HepG2 (cell line): ENCODE data around the gene GADD45G. TPM values are rescaled to one million over a fixed set of nuclear protein-coding genes. Genes with fewer than 3 reads are reported as not detected.

Experiments
- ATAC-seq: fragments of 200-7000 bp; cut with Tn5 transposase; 3 replicates; pipeline ENCODE4 v1.9.1; 2020; ENCODE audit warnings: mild to moderate bottlenecking, moderate library complexity
- BruUV-seq: library from RNA; stranded (reverse); fragments of 400-500 nt; replicated peaks from 2 replicates; lab custom pipeline; 2021; lab: Mats Ljungman, UMichigan
- CTCF ChIA-PET: fragments of 300-600 bp; formaldehyde crosslinking; extraction: SDS; loops from one replicate; lab custom pipeline; 2021; ENCODE audit warnings: low total read pairs, inconsistent platforms, low intra/inter-chr PET ratio; lab: Yijun Ruan, JAX
- POLR2A ChIA-PET: fragments of 350-600 bp; sonication (Branson Sonifier 250); formaldehyde crosslinking; loops from one replicate; lab custom pipeline; 2020; ENCODE audit warnings: antibody characterized with exemption, inconsistent platforms; lab: Yijun Ruan, JAX
- DNase-seq: peaks from one replicate; pipeline ENCODE4 v3.0.0-alpha.2; 2015; ENCODE audit warnings: low spot score
- FAIRE-seq: peaks from 3 replicates; lab custom pipeline; 2011; peaks lifted over from hg19 to GRCh38; lab: Jason Lieb, UNC
- H2AFZ ChIP-seq: one replicate; pipeline ENCODE4 v1.6.1; 2011; ENCODE audit warnings: low read length, inconsistent platforms
- H3K27ac ChIP-seq: fragments of 300-600 bp; 3 replicates; pipeline ENCODE4 v1.8.0; 2011; ENCODE audit warnings: mixed run types, mild to moderate bottlenecking, mixed read lengths, low read length, inconsistent platforms; ENCODE audit not compliant: insufficient read depth; ENCODE audit errors: extremely low read length
- H3K27me3 ChIP-seq, 2 experiments: fragments of 200-600 bp in 1 of 2; 2 replicates in 1 of 2; 3 replicates in 1 of 2; pipeline versions ENCODE4 v1.6.0 to v1.8.0; 2011; ENCODE audit warnings: low read length in 2 of 2, mild to moderate bottlenecking in 2 of 2, moderate library complexity in 2 of 2, inconsistent platforms in 1 of 2; ENCODE audit not compliant: insufficient read depth in 2 of 2, control insufficient read depth in 1 of 2
- H3K36me3 ChIP-seq, 2 experiments: fragments of 200-600 bp in 1 of 2; replicated peaks in 1 of 2; 2 replicates in 1 of 2; 3 replicates in 1 of 2; pipeline versions ENCODE4 v1.5.1 to v1.8.0; 2011; ENCODE audit warnings: low read length in 2 of 2, inconsistent platforms in 1 of 2; ENCODE audit not compliant: insufficient read depth in 2 of 2, control insufficient read depth in 1 of 2
- H3K4me1 ChIP-seq: 2 replicates; pipeline ENCODE4 v1.5.1; 2012; ENCODE audit warnings: low read length, inconsistent platforms; ENCODE audit not compliant: insufficient read depth
- H3K4me2 ChIP-seq: 2 replicates; pipeline ENCODE4 v1.6.0; 2011; ENCODE audit warnings: low read depth, low read length, inconsistent platforms
- H3K4me3 ChIP-seq, 3 experiments: fragments of 200-600 bp in 1 of 3; sonication (generic), shearing (Covaris generic) in 1 of 3; replicated peaks in 1 of 3; 2 replicates each; pipeline ENCODE4 v1.5.1; 2011 to 2016; ENCODE audit warnings: low read length in 3 of 3, inconsistent platforms in 2 of 3, low read depth in 2 of 3, mild to moderate bottlenecking in 2 of 3, control low read depth in 1 of 3, mixed read lengths in 1 of 3; ENCODE audit not compliant: insufficient read depth in 1 of 3
- H3K79me2 ChIP-seq: one replicate; pipeline ENCODE4 v1.6.1; 2011; ENCODE audit warnings: low read length, inconsistent platforms; ENCODE audit not compliant: insufficient read depth
- H3K9ac ChIP-seq: 2 replicates; pipeline ENCODE4 v1.6.0; 2011; ENCODE audit warnings: mild to moderate bottlenecking, low read depth, low read length, inconsistent platforms; ENCODE audit not compliant: insufficient read depth
- H3K9me3 ChIP-seq: 2 replicates; pipeline ENCODE4 v1.5.1; 2012; ENCODE audit warnings: mild to moderate bottlenecking, low read length
- H4K20me1 ChIP-seq: 2 replicates; pipeline ENCODE4 v1.6.0; 2011; ENCODE audit warnings: inconsistent platforms, mild to moderate bottlenecking, low read length, moderate library complexity; ENCODE audit not compliant: insufficient read depth
- HDAC2 ChIP-seq: sonication (generic); formaldehyde crosslinking; IDR thresholded peaks from 2 replicates; pipeline ENCODE4 v1.4.0; 2020; ENCODE audit warnings: missing genetic modification reagents
- KDM6A ChIP-seq: IDR thresholded peaks from 2 replicates; pipeline ENCODE4 v1.6.1; 2016; ENCODE audit warnings: low read depth
- NFE2 ChIP-seq: sonication (generic); formaldehyde crosslinking; IDR thresholded peaks from 2 replicates; pipeline ENCODE4 v1.4.0; 2020; ENCODE audit warnings: missing genetic modification reagents
- SKIL ChIP-seq: sonication (generic); formaldehyde crosslinking; IDR thresholded peaks from 2 replicates; pipeline ENCODE4 v1.8.0; 2022; ENCODE audit warnings: missing genetic modification reagents, mild to moderate bottlenecking, moderate library complexity, borderline replicate concordance
- ZNF816 ChIP-seq: sonication (generic); formaldehyde crosslinking; IDR thresholded peaks from 2 replicates; pipeline ENCODE4 v1.8.0; 2022; ENCODE audit warnings: missing genetic modification reagents, mild to moderate bottlenecking, borderline replicate concordance
- WGBS: methylation state at CpG from one replicate; pipeline ENCODE4 v1.1.6; 2017; ENCODE audit warnings: low lambda C conversion rate; 5-methylcytosine and 5-hydroxymethylcytosine counted together
- in situ Hi-C: cut with HindIII; loops from 2 replicates; pipeline ENCODE4 v1.10.0; 2017; ENCODE audit warnings: low pct_unique_long_range_greater_than_20kb; ENCODE audit not compliant: extremely low pct_ligation_motif_present
- intact Hi-C: fragments of 100-400 bp; cut with micrococcal nuclease; formaldehyde crosslinking; loops from one replicate; pipeline ENCODE4 v1.10.0; 2022; ENCODE audit not compliant: unreplicated experiment
- polyA plus RNA-seq, 8 experiments: library from polyadenylated mRNA; depleted of rRNA in 3 of 8; stranded (reverse) in 7 of 8; unstranded in 1 of 8; fragments of >200 nt; fragmentation: Illumina TruSeq in 4 of 8; extraction: Trizol in 4 of 8; gene quantifications; 2 replicates each; pipeline versions ENCODE4 v1.2.1 to v1.2.3, GENCODE V29; 2011 to 2016; ENCODE audit warnings: low read depth in 4 of 8, missing spikeins in 1 of 8, mixed read lengths in 1 of 8; ENCODE audit not compliant: insufficient read depth in 1 of 8
- total RNA-seq, 5 experiments: library from RNA; depleted of rRNA; stranded (reverse); fragments of >200 nt; fragmentation: Illumina TruSeq; extraction: Trizol; gene quantifications; 2 replicates each; pipeline ENCODE4 v1.2.3, GENCODE V29; 2016; ENCODE audit warnings: low read depth in 1 of 5
- TF ChIP-seq, protein P1 (sequence below): sonication (generic); formaldehyde crosslinking; IDR thresholded peaks from 2 replicates; pipeline ENCODE4 v1.5.1; 2020; ENCODE audit warnings: missing genetic modification reagents, mild to moderate bottlenecking, borderline replicate concordance

The GADD45G gene
- total and polyA plus RNA-seq, 2 of the 13 experiments (the other 11 are each of a cell fraction or from before 2014, with no cell fraction given): not detected

DNA sequence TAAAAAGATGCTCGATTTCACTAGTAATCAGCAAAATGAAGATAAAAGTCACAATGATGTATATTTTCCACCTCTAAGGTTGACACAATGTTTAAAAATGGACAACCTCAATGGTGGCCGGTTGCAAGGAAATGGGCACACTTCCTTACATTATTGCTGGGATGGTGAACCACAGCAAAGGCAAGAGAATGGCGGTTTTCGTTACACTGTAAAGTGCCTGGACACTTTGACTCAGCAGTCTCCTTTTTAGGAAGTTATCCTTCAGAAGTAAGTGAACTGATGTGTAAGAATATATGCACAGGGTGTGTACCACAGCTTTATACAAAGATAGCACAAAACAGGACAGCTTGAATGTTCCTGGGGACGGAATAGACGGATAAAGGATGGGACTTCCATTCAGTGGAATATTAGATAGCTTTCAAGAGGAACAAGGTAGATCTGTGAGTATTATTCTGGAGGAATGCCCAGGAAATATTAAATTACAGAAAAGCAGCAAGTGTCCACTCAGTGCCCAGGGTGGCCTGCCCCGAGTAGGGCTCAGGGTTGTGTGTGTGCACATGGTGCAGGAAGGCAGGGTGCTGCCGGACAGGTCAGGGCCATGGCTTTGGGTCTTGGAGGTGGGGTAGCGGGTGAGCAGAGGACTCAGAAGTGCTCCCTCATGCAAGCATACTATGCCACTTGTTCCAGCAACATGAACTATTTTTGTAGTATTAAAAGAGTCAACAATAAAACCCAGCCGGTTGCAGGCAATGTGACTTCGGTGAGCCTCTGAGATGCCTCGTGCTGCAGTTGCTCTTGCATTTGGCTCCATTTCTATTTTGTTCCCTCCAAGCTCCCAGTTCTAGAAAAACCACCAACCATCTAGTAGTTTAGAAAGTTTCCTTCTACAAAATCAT is 24.5 kb downstream of the GADD45G start:
- FAIRE-seq: no peak
- BruUV-seq: no TSS peak
- TF ChIP-seq KDM6A (CRISPR knock-in tag) (no peak), HDAC2 (no peak), NFE2 (CRISPR knock-in tag) (no peak), ZNF816 (CRISPR knock-in tag) (no peak), SKIL (CRISPR knock-in tag) (no peak)
- TF ChIP-seq, protein P1, sequence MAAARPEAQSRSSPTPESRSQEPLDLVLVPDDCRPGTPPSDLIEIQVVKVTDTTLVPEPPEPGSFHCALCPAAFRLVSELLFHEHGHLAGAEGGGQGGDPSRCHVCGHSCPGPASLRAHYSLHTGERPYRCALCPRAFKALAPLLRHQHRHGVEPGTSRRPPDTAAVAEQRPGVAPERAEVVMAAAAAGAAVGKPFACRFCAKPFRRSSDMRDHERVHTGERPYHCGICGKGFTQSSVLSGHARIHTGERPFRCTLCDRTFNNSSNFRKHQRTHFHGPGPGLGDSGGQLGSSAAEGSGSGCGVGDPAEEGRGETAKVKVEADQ: no peak
- TF ChIP-seq, all 625 proteins: peak for 0
- Histone ChIP-seq H3K9ac (no peak overlapping the region), H3K36me3 (no peaks in the 10 kb centered on the region), H3K27me3 (peaks cover 2 to 48% of the 10 kb centered on the region in 2 experiments; a peak in 3 of 5 replicates), H3K4me2 (no peak overlapping the region), H4K20me1 (no peaks in the 10 kb centered on the region), H3K27ac (no peak overlapping the region), H2AFZ (no peak overlapping the region), H3K4me1 (peaks cover 38% of the 10 kb centered on the region), H3K4me3 (no peak overlapping the region), H3K79me2 (no peaks in the 10 kb centered on the region), H3K9me3 (no peaks in the 10 kb centered on the region)
- in situ Hi-C loops (no loop called here), intact Hi-C loops (no loop called here)
- ATAC-seq (no peak), DNase-seq (no peak)
- 32% methylated on average over 11 of the region's 12 CpGs for WGBS
- ChIA-PET POLR2A (no interaction called here), CTCF (no interaction called here)
